ENCODE measurements around the gene CFAP70.

CFAP70 gene

DNA sequence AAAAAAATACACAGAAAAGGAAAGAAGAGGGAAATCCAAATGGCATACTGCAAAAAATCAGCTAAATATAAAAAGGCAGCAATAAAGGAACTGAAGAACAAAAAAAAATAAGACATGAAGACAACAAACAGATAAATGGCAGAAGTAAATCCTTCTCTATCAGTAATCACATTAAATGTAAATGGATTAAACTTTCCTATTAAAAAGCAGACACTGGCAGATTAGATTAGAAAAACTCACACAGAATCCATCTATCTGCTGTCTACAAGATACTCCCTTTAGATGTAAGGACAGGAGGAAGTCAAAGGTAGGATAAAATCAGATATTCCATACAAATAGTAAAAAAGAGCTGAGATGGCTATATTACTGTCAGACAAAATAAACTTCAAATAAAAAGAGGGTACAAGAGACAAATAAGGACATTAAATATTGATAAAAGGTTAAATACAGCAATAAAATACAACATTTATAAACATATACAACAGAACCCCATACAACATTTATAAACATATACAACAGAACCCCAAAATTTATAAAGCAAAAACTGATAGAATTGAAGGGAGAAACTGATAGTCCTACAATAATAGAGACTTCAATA is 51.4 kb downstream of the CFAP70 start:
- no peak overlapping the region for H3K4me3 ChIP-seq (ENCODE audit: insufficient read depth, low read depth, low read length, poor library complexity, severe bottlenecking)
- no peak for DNase-seq

DNA sequence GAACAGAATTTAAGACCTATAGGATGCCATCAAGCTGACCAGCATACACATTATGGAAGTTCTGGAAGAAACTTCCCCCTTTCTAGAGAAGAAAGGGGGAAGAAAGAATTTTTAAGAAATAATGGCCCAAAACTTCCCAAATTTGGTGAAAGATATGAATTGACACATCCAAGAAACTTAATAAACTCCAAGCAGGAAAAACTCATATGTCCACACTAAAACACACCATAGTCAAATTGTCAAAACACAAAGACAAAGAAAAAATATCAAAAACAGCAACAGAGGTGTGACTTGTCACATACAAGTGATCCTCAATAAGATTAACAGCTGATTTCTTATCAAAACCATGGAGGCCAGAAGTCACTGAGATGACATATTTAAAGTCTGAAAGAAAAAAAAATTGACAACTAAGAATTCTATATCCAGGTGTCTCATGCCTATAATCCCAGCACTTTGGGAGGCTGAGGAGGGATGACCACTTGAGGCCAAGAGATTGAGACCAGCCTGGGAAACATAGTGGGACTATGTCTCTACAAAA is 52.4 kb downstream of the CFAP70 start:
- no peaks in the 10 kb centered on the region for H3K36me3 ChIP-seq (ENCODE audit: control insufficient read depth, insufficient read depth, low read length)
- H3K9me3 ChIP-seq (ENCODE audit: control insufficient read depth, low read length), result no peaks in the 10 kb centered on the region
- DNase-seq, result no peak
- no peak overlapping the region for H3K27ac ChIP-seq (ENCODE audit: insufficient read depth, low read length, poor library complexity, severe bottlenecking)
- H3K27me3 ChIP-seq (replicated peaks; ENCODE audit: control insufficient read depth, insufficient read depth, low read length, poor library complexity, severe bottlenecking), result no peaks in the 10 kb centered on the region
- no peaks in the 10 kb centered on the region for H3K4me1 ChIP-seq (ENCODE audit: control insufficient read depth, insufficient read depth, low read length, poor library complexity, severe bottlenecking)
- no peak overlapping the region for H3K4me3 ChIP-seq (ENCODE audit: insufficient read depth, low read depth, low read length, poor library complexity, severe bottlenecking)

More for the DNA sequence above, 51.4 kb downstream of the CFAP70 start:
- Histone ChIP-seq H3K36me3 (ENCODE audit: control insufficient read depth, insufficient read depth, low read length) (no peaks in the 10 kb centered on the region), H3K9me3 (ENCODE audit: control insufficient read depth, low read length) (no peaks in the 10 kb centered on the region), H3K27ac (ENCODE audit: insufficient read depth, low read length, poor library complexity, severe bottlenecking) (no peak overlapping the region), H3K27me3 (replicated peaks; ENCODE audit: control insufficient read depth, insufficient read depth, low read length, poor library complexity, severe bottlenecking) (no peaks in the 10 kb centered on the region), H3K4me1 (ENCODE audit: control insufficient read depth, insufficient read depth, low read length, poor library complexity, severe bottlenecking) (no peaks in the 10 kb centered on the region)

DNA sequence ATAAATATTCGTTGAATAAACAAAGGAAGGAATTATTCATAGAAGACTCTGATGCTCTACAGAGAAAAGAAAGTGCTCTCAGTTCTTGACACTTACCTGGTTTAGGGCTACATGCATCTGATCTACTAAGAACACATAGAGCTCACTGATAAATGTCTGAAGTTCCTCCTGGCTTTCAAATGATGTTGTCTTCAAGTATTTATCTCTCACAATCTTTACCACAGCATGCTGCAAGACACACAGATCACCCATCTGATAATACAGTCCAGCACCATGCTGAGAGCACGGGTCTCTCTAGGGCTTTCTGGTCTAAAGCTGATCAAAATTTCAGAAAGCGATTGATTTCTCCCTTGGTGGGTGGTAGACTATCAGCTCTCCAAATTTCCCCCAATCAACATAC is 61.7 kb downstream of the CFAP70 start:
- no peak for DNase-seq
- Histone ChIP-seq H3K4me3 (ENCODE audit: insufficient read depth, low read depth, low read length, poor library complexity, severe bottlenecking) (no peak overlapping the region), H3K4me1 (ENCODE audit: control insufficient read depth, insufficient read depth, low read length, poor library complexity, severe bottlenecking) (no peaks in the 10 kb centered on the region), H3K27ac (ENCODE audit: insufficient read depth, low read length, poor library complexity, severe bottlenecking) (no peak overlapping the region), H3K36me3 (ENCODE audit: control insufficient read depth, insufficient read depth, low read length) (no peaks in the 10 kb centered on the region), H3K27me3 (replicated peaks; ENCODE audit: control insufficient read depth, insufficient read depth, low read length, poor library complexity, severe bottlenecking) (no peaks in the 10 kb centered on the region), H3K9me3 (ENCODE audit: control insufficient read depth, low read length) (no peaks in the 10 kb centered on the region)

DNA sequence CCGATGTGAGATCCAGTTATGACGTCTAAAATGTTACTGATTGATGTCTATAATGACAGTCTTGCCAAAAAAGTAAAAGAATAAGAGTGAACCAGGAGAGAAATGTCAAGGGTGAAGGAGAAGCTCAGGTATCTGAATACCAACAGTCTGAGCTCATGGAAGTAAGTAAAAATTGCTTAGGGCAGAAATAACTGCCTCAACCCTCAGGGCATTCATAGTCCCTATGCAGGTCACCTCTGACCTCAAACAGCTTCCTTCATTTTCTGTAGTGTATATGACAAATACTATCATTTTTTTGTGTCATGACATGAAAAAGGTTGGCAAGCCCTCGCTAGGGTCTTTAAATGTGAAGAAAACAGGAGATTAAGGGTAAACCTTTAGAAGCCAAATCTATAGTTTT is 65.2 kb downstream of the CFAP70 start:
- H3K4me1 ChIP-seq (ENCODE audit: control insufficient read depth, insufficient read depth, low read length, poor library complexity, severe bottlenecking), result no peaks in the 10 kb centered on the region
- H3K4me3 ChIP-seq (ENCODE audit: insufficient read depth, low read depth, low read length, poor library complexity, severe bottlenecking), result no peak overlapping the region
- no peaks in the 10 kb centered on the region for H3K27me3 ChIP-seq (replicated peaks; ENCODE audit: control insufficient read depth, insufficient read depth, low read length, poor library complexity, severe bottlenecking)
- no peak for DNase-seq
- H3K9me3 ChIP-seq (ENCODE audit: control insufficient read depth, low read length), result no peaks in the 10 kb centered on the region
- H3K27ac ChIP-seq (ENCODE audit: insufficient read depth, low read length, poor library complexity, severe bottlenecking), result no peak overlapping the region
- H3K36me3 ChIP-seq (ENCODE audit: control insufficient read depth, insufficient read depth, low read length), result no peaks in the 10 kb centered on the region

GRCh38 chr10:73289958-73290357 is 68.7 kb downstream of the CFAP70 start:
- Histone ChIP-seq H3K4me3 (ENCODE audit: insufficient read depth, low read depth, low read length, poor library complexity, severe bottlenecking) (no peak overlapping the region), H3K27ac (ENCODE audit: insufficient read depth, low read length, poor library complexity, severe bottlenecking) (no peak overlapping the region), H3K36me3 (ENCODE audit: control insufficient read depth, insufficient read depth, low read length) (no peaks in the 10 kb centered on the region), H3K9me3 (ENCODE audit: control insufficient read depth, low read length) (no peaks in the 10 kb centered on the region), H3K4me1 (ENCODE audit: control insufficient read depth, insufficient read depth, low read length, poor library complexity, severe bottlenecking) (no peaks in the 10 kb centered on the region), H3K27me3 (replicated peaks; ENCODE audit: control insufficient read depth, insufficient read depth, low read length, poor library complexity, severe bottlenecking) (no peaks in the 10 kb centered on the region)
- no peak for DNase-seq

DNA sequence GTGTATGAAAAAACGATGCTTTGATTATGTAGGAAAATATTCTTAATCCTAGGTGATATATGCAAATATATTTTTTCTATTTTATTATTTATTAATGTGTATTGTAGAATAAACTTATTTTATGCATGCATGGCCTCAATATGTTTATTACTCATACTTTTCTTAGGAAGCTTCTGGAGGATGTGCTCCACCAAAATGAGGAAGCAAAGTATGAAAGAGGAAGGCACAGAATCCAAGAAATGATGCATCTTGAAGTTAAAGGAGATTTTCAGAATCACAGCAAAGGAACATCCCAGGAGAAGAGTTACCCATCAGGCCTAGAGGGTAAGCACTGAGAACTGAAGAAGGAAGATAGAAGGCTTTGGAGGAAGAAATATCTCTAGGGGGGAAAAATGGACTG is 71.2 kb downstream of the CFAP70 start:
- DNase-seq, result no peak
- H3K4me1 ChIP-seq (ENCODE audit: control insufficient read depth, insufficient read depth, low read length, poor library complexity, severe bottlenecking), result no peaks in the 10 kb centered on the region
- H3K36me3 ChIP-seq (ENCODE audit: control insufficient read depth, insufficient read depth, low read length), result no peaks in the 10 kb centered on the region
- no peak overlapping the region for H3K4me3 ChIP-seq (ENCODE audit: insufficient read depth, low read depth, low read length, poor library complexity, severe bottlenecking)
- no peaks in the 10 kb centered on the region for H3K9me3 ChIP-seq (ENCODE audit: control insufficient read depth, low read length)
- H3K27me3 ChIP-seq (replicated peaks; ENCODE audit: control insufficient read depth, insufficient read depth, low read length, poor library complexity, severe bottlenecking), result no peaks in the 10 kb centered on the region
- H3K27ac ChIP-seq (ENCODE audit: insufficient read depth, low read length, poor library complexity, severe bottlenecking), result no peak overlapping the region

DNA sequence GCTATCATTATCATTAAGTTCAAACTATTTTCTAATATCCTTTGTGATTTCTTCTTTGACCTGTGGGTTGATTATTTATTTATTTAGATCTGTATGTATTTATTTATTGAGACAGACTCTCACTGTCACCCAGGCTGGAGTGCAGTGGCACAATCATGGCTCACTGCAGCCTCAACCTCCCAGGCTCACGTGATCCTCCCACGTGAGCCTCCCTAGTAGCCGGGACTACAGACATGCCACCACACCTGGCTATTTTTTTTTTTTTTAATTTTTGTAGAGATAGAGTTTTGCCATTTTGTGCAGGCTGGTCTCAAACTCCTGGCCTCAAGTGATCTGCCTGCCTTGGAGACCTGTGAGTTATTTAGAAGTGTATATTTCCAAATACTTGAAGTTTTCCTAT is 77.6 kb downstream of the CFAP70 start:
- Histone ChIP-seq H3K4me3 (ENCODE audit: insufficient read depth, low read depth, low read length, poor library complexity, severe bottlenecking) (no peak overlapping the region), H3K27ac (ENCODE audit: insufficient read depth, low read length, poor library complexity, severe bottlenecking) (no peak overlapping the region), H3K36me3 (ENCODE audit: control insufficient read depth, insufficient read depth, low read length) (no peaks in the 10 kb centered on the region), H3K9me3 (ENCODE audit: control insufficient read depth, low read length) (no peaks in the 10 kb centered on the region), H3K27me3 (replicated peaks; ENCODE audit: control insufficient read depth, insufficient read depth, low read length, poor library complexity, severe bottlenecking) (no peaks in the 10 kb centered on the region), H3K4me1 (ENCODE audit: control insufficient read depth, insufficient read depth, low read length, poor library complexity, severe bottlenecking) (no peaks in the 10 kb centered on the region)
- DNase-seq, result no peak

- no peak overlapping the region for H3K4me3 ChIP-seq (ENCODE audit: insufficient read depth, low read depth, low read length, poor library complexity, severe bottlenecking)
- H3K27ac ChIP-seq (ENCODE audit: insufficient read depth, low read length, poor library complexity, severe bottlenecking), result no peak overlapping the region
Measured at GRCh38 chr10:73264423-73264822, 94.2 kb downstream of the CFAP70 start.

DNA sequence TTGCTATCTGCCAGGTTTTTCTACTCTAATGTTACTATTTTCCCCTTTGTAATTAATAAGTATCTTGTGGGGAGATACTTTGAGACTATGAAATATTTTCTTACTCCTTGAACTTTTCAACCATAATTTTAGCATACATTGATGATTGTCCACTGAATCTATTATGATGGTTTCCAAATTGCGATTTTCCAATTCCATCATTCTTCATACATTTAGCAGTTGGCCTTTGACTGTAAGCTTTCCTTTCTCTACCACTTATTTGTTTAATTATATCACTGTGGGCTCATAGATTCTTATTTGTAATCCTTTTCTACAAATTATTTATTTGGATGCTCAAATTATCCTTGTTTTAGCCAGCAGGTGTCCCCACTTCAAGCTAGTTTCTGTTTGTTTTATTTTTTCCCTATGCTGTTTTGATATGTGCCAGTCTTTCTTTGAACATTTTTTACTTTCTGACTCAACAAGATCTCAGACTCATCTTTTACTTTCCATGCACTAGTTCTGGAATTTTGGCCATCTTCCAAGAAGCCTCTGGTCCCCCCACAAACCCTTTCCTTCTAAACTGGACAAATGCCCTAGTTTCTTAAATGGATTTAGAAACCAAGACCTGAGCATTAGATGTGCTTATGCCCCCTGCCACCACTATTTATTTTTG is 94.8 kb downstream of the CFAP70 start:
- H3K4me1 ChIP-seq (ENCODE audit: control insufficient read depth, insufficient read depth, low read length, poor library complexity, severe bottlenecking), result no peaks in the 10 kb centered on the region
- no peak overlapping the region for H3K27ac ChIP-seq (ENCODE audit: insufficient read depth, low read length, poor library complexity, severe bottlenecking)
- no peaks in the 10 kb centered on the region for H3K27me3 ChIP-seq (replicated peaks; ENCODE audit: control insufficient read depth, insufficient read depth, low read length, poor library complexity, severe bottlenecking)
- H3K9me3 ChIP-seq (ENCODE audit: control insufficient read depth, low read length), result no peaks in the 10 kb centered on the region
- H3K4me3 ChIP-seq (ENCODE audit: insufficient read depth, low read depth, low read length, poor library complexity, severe bottlenecking), result no peak overlapping the region
- H3K36me3 ChIP-seq (ENCODE audit: control insufficient read depth, insufficient read depth, low read length), result no peaks in the 10 kb centered on the region
- no peak for DNase-seq

More at GRCh38 chr10:73264423-73264822, 94.2 kb downstream of the CFAP70 start:
- Histone ChIP-seq H3K36me3 (ENCODE audit: control insufficient read depth, insufficient read depth, low read length) (no peaks in the 10 kb centered on the region), H3K9me3 (ENCODE audit: control insufficient read depth, low read length) (no peaks in the 10 kb centered on the region), H3K27me3 (replicated peaks; ENCODE audit: control insufficient read depth, insufficient read depth, low read length, poor library complexity, severe bottlenecking) (no peaks in the 10 kb centered on the region), H3K4me1 (ENCODE audit: control insufficient read depth, insufficient read depth, low read length, poor library complexity, severe bottlenecking) (no peaks in the 10 kb centered on the region)
- DNase-seq, result no peak

DNA sequence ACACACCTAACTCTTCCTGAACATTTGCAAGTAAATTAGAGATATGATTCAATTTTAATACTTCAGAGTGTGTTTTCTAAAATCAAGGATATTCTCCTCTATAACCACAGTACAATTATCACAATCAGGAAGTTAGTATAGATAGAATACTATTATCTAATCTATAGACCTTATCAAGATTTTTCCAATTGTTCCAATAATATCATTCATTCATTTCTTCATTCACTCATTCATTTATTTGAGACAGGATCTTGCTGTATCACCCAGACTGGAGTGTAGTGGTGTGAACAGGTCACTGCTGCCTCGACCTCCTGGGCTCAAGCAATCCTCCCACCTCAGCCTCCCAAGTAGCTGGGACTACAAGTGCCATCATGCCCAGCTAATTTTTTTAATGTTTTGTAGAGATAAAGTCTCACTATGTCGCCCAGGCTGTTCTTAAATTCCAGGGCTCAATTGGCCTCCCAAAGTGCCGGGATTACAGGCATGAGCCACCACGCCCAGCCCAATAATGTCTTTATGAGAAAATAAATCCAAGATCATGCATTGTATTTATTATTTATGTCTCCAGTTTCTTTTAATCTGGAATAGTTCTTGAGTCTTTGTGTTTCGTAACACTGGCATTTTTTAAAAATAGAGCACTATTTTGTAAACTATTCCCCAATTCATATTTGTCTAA is 95.6 kb downstream of the CFAP70 start:
- H3K36me3 ChIP-seq (ENCODE audit: control insufficient read depth, insufficient read depth, low read length), result no peaks in the 10 kb centered on the region
- H3K27ac ChIP-seq (ENCODE audit: insufficient read depth, low read length, poor library complexity, severe bottlenecking), result no peak overlapping the region
- no peak for DNase-seq
- no peaks in the 10 kb centered on the region for H3K27me3 ChIP-seq (replicated peaks; ENCODE audit: control insufficient read depth, insufficient read depth, low read length, poor library complexity, severe bottlenecking)
- H3K9me3 ChIP-seq (ENCODE audit: control insufficient read depth, low read length), result no peaks in the 10 kb centered on the region
- H3K4me3 ChIP-seq (ENCODE audit: insufficient read depth, low read depth, low read length, poor library complexity, severe bottlenecking), result no peak overlapping the region
- no peaks in the 10 kb centered on the region for H3K4me1 ChIP-seq (ENCODE audit: control insufficient read depth, insufficient read depth, low read length, poor library complexity, severe bottlenecking)
